GM21529 (cell line): ENCODE results near the gene TIMM23.
"Not testable (repeated sequence)": the region's sequence is repeated elsewhere in the genome, so short reads cannot be mapped to it uniquely, and the experiment has no call there.

Source experiments
- ATAC-seq: cut with Tn5 transposase; IDR thresholded peaks from one replicate; pipeline ENCODE4 v1.9.1; 2021; ENCODE audit not compliant: unreplicated experiment

The TIMM23 gene, protein sequence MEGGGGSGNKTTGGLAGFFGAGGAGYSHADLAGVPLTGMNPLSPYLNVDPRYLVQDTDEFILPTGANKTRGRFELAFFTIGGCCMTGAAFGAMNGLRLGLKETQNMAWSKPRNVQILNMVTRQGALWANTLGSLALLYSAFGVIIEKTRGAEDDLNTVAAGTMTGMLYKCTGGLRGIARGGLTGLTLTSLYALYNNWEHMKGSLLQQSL

DNA sequence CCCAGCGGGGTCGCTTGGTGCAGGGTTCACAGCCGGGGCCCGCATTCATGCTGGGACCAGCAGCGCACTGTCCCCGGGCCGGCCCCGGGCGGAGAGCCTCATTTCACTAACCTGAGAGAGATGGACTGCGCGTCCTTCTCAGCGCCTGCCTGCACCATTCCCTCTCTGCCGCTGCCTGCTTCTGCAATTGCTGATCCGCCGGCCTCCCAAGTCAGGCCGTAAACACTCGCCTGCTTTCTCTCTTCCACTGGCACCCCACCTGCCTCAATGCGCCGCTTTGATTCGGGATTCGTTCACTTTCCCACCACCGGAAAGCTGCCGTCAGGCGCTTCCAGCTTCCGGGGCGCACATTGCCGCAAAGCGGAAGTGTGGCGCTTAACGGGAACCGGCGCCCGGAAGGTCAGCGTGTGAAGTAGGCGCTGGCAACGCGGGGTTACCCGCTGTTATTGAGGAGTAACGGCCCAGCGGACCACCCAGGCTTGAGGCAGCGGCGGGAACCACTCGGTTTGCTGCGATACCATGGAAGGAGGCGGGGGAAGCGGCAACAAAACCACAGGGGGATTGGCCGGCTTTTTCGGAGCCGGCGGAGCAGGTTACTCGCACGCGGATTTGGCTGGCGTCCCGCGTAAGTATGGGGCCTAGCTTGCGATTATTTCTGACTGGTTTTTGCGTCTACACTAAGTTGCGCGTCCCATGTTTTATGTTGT is at the start of gene TIMM23:
TSS of gene TIMM23 (plus strand) at position 384 of the 707 bp plus-strand sequence. CDS start at position 520, 136 bp downstream.
- peak; percentile 68 for ATAC-seq

DNA sequence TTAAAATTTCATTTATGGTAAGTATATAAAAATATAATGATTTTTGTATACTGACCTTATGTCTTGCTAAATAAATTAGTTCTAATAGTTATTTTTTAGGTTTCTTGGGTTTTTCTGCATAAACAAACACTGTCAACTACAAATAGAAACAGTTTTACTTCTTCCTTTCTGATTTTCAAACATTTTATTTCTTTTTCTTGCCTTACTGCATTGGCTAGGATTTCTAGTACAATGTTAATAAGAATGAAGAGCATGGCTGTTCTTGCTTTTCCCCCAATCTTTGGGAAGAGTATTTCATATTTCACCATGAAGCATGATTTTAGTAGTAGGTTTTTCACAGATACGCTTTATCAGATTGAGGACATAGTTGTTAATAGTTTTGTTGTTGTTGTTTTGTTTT is 45.5 kb upstream of the TIMM23 start:
- ATAC-seq = not testable (repeated sequence)

DNA sequence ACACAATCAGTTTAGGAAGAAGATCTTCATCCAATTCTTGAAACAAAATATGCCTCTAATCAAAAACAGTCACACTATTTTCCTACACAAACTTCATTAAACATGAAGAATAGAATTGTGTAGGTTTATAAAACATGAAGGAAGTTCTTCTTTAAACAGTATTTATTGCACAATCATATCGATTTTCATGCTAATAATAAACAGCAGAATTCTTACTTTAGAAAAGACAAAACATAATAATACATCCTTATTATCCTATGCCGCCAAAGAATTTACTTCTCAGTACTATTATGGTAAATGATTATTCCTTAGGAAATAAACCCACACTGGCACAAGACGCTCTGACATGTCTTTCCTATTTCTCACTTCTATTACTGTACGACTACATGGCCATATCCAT is 41.0 kb upstream of the TIMM23 start:
- not testable (repeated sequence) for ATAC-seq

DNA sequence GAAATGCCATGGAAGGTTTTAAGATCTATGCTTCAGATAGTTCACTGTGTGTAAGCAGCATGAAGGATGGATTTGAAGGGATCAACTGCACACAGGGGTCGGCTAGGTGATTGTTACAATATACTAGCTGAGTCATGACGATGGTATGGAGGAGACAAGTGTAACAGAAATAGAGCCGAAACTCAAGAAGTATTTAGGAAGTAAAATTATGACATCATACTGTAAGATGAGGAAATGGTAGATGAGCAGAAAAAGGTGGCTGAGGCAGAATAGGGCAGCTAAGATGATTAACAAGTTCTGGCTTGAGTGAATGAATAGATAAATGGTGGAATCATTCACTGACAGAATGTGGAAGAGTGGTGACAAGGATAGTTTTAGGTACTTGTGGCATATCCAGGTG is 37.5 kb upstream of the TIMM23 start:
- ATAC-seq = not testable (repeated sequence)

DNA sequence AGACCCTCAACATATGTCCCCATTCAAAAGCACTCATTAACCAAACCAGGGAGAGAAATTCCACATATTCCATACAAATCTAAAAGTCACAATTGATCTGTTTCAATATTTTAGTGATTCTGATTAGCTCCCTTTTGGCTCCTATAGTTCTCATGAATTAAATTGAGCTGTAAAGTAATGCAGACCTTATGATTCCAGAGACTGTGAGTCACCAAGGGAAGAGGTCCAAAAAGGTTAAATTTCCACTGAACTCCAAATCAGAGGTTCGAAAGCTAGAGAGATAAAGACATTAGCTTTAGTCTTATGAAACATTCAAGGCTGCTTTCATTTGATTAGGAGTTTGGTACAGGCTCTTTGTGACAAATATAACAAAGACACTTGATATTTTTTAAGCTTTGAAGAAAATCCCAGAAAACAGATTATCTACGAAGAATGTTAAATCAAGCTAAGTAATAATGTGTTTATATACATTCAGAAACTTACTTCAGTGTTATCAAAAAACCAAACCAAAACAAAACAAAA is 33.1 kb upstream of the TIMM23 start:
- not testable (repeated sequence) for ATAC-seq

DNA sequence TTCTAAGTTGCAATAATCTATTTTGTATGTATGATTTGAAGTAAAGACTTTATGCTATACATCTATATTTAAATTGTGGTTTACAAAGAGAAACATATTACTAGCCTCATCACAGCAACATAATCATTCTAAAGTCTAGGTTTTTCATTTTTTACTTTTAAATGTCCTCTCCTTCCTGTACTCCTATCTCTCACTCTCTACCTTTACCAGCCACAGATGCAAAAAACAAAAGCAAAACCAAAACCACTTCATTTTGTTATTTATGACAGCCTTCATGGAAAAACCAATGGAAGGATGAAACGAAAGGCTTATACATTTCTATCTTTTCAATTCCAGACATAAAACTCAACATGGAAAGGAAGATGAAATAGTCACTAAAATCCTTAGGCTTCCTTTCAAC is 31.1 kb upstream of the TIMM23 start:
- ATAC-seq = not testable (repeated sequence)

DNA sequence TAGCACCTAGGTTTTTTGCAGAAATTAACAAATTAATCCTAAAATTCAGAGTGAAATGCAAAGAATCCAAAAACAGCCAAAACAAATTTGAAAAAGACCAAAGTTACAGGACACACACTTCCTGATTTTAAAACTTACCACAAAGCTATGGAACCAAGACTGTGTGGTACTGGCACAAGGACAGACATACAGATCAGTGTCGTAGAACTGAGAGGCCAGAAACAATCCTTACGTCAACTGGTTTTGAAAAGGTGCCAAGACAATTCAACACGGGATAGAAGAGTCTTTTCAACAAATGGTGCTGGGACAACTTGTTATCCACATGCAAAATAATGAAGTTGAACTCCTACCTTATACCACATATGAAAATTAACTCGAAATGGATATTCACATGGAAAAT is 26.8 kb upstream of the TIMM23 start:
- not testable (repeated sequence) for ATAC-seq

DNA sequence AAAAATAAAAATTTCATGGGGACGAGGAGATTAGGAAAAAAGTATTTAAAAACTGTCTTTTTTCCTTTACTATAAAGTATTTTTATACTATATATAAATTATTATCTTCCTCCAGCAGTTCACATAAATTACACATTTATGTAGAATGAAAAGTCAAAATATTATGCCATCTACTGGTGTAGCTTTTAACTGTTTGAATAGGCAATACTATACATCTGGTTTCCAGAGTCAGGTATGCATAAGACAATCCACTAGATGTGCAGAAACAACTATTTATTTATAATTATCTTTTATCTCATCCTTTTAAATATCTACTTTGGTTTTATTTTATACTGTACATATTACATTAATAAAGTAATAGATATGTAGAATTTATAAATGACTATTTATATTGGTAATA is 24.9 kb upstream of the TIMM23 start:
- not testable (repeated sequence) for ATAC-seq

DNA sequence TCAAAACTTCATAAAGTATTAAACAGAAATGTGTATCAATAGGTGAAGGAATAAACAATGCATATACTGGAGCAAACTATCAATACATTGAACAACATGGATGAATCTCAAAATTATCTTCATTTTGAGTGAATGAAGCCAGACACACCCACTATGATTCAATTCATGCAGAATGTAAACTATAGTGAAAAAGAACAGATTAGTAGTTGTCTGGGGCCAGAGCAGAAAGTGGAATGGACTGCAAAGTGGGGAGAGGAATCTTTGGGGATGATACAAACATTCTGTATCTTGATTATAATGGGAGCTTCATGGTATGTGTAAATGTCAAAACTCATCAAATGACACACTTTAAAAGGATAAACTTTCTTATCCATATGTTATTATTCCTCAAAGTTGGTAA is 23.5 kb upstream of the TIMM23 start:
- ATAC-seq = not testable (repeated sequence)

DNA sequence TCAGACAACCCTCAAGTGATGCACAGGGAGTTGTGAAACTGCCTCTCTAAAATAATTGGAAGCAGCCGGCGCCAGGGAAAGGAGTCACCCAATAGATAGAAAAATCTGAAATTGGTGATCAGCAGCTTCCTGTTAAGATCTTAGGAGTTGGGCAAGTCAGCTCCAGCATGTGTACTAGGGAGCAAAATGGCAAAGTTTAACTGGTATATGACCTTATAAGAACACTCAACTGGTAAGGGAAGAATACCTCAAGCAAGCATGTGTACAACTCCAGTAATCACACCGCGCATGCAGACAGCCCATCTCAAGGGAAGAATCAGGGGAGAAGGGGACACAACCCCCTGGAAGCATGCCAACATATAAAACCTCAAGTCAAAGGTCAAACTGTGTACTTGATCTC is 17.9 kb upstream of the TIMM23 start:
- not testable (repeated sequence) for ATAC-seq

DNA sequence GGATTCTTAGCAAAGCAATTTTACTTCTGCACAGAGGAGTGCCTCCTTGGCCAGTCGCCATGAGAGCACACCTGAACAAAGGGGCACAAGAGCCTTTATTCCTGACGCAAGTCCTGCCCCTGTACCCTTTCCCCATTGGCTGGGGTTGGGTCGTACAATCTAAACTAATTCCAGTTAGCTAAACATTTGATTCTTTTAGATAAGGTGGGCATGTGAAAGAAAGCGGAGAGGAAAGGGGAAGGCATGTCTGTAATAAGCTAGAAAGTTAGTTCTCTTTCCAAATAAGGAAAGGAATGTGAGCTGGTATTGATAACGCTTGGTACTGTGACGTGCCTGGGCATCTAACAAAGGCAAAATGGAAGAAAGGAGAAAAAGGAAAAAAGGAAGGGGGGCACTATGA is 15.7 kb upstream of the TIMM23 start:
- not testable (repeated sequence) for ATAC-seq

DNA sequence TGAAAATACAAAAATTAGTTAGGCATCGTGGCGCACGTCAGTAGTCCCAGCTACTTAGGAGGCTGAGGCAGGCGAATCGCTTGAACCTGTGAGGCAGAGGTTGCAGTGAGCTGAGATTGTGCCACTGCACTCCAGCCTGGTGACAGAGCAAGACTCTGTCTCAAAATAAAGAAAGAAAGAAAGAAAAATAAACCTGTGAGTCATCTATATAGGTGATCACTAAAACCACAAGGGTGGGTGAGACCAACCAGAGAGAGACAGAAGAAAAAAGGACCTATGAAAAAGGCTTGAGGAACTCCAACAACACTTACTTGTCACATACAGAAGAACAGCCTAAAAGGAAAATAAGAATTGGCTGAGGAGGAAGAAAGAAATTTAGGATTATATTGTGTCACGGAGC is 14.4 kb upstream of the TIMM23 start:
- not testable (repeated sequence) for ATAC-seq

DNA sequence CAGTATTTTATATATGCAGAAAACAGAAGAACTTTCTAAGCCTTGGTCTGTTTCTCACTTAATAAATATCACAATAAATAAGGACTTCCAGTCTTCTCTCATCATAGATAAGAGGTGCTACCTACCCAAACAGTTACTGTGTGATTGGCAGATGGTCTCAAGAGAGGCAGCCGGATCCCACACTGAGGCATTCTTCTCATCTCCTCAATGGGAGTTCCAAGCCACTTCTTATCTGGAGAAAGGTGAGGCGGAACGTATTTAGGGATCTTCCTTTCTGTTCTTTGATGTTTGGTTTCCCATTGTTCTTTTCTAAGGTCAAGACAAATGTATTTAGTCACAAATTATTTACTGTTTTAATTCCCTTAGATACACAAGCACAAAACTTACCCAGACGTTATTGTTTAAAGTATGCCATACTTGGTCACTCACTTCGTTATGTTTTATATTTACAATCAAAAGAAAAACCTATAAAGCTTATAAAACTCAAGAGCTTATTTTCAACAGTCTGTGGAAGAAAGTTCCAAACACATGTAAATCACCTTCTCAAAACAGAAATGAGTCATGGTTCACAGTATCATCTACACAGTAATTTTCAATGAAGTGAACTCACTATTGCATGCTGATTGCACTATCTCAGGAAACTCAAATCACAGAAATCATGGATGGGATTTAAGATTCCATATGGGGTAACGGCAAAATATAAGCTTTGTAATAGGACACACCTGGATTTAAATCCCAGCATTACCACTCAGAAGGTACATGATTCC is 9.4 kb upstream of the TIMM23 start:
- not testable (repeated sequence) for ATAC-seq

DNA sequence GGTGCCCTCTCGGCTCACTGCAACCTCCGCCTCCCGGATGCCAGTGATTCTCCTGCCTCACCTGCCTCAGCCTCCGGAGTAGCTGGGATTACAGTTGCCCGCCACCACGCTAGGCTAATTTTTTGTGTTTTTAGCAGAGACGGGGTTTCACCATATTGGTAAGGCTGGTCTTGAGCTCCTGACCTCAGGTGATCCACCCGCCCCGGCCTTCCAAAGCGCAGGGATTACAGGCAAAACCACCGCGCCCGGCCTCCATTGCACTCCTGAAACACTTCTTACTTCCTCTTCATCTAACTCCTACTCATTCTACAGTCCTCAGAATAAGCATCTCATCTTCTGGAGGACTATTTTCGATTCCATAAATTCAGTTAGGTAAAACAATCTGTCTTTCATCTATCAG is 1.3 kb upstream of the TIMM23 start:
- ATAC-seq = not testable (repeated sequence)

DNA sequence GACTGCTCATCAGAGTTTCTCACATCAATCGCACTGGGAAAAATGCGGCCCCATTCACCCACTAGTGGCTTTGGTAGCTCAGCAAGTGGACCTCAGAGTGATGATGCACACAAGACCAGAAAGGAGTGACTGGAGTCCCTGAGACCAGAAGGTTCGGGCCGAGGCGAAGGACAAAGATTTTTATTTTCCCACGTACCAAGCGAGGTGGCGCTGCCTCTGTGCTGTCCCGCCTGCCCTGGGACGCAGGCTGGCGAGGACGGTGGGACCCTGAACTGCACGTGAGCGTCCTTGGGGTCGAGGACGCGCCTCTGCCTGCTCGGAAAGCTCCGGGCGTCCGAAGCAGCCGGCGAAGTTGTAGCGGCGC is 565 bp upstream of the TIMM23 start:
- peak; percentile 56 for ATAC-seq

DNA sequence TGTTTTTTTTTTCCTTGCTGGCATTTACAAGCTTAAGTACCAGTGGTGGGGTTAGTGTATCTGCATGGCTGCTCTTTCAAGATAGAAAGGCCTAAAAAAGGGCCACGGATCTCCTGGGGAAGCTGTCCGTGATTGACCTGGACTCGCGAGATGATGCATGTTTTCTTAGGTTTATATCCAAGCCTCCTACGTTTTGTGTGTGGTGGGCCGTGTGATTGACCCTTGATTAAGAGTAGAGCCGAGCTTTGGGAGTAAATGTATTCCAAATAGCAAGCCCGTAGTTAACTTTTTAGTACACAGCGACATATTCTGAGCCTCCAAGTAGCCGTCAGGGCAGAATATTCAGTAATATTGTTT is 502 bp downstream of the TIMM23 start:
- peak; percentile 4 for ATAC-seq

DNA sequence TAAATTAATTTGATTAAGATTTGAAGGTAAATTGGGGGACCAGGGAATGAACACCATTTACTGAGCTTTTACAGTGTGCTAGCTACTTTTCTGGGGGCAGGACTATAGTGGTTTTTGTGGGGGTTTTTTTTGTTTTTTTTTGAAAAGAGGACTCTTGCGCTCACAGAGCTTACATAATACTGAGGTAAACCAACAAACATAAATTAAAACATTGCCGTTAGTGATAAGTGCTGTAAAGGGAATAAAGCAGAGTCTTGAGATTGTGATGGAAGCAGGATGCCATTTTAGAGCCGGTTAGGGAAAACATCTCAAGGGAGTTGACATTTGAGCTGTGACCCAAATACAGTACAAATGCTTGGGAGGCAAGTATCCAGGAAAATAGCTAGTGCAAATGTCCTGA is 1.8 kb downstream of the TIMM23 start:
- ATAC-seq = not testable (repeated sequence)

DNA sequence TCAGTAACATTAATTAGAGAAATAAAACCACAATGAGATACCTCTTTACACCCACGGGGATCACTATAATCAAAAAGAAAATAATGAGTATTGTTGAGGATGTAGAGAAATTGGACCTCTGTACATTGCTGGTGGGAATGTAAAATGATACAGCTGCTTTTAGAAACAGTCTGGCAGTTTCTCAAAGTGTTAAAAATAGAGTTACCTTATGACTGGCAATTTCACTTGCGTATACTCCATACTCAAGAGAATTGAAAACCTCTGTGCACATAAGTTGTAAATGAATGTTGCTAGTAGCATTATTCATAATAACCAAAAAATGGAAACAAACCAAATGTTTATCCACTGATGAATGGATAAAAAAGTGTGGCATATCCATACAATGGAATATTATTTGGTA is 6.3 kb downstream of the TIMM23 start:
- ATAC-seq = peak; percentile 85

DNA sequence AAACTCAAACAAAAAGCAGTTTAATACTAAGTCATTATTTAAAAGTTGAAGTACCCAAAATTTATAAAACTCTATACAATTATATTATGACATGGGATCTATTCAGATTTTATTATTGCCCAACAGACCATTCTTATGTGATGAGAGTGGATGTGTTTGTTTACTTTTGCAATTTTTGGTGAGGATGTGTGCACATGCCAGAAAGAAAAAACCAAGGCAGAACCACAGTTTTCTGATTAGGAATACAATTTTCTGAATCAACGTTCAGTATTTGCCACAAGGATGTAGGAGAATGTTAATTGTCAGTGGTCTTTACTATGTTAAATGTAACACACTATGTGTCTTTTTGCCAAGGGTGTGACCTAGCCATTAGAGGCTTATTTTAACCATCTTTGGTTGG is 9.1 kb downstream of the TIMM23 start:
- not testable (repeated sequence) for ATAC-seq

DNA sequence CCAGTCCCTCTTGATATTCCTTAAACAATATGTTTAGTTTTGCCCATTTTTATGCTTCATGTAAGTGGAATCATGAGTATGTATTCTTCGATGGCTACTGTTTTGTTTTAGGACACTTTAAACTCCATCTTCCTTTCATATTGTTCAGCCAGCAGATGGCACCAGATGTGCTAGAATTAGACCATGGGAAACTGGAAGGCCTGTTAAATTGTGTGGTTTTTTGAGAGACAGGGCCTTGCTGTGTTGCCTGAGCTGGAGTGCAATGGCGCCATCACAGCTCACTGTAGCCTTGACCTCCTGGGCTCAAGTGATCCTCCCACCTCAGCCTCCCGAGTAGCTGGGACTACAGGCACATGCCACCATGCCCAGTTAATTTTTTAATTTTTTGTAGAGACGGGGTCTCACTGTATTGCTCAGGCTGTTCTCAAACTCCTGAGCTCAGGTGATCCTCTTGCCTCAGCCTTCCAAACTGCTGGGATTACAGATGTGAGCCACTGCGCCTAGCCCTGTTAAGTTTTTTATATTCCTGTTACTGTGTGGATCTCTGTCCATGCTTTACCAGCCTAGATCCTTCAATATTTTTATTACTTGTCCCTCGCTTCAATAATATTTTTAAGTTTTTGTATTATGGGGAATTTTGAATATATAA is 11.4 kb downstream of the TIMM23 start:
- peak; percentile 63 for ATAC-seq

DNA sequence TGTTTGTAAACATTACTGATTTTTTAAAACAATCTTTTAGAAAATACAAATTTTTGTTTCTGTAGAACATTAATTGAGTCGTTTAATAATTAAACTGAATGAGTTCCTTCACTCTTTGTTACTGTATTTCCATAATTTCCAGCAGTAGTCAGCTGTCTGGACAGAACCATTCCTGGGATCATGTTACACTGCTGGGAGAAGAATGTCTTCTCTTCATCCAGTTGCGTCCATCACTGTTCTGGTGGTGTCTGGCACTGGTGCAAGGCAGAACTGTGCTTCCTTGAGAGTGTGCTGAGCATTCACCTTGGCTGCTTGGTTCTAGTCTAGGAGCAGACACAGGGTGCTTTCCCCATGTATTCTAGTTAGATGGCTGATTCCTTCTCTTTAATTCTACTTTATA is 12.2 kb downstream of the TIMM23 start:
- not testable (repeated sequence) for ATAC-seq
